Suprapubic skin (tissue), 4 donors: Measurements from ENCODE around the gene VSIG1. TPM values are rescaled to one million over a fixed set of nuclear protein-coding genes. Genes with fewer than 3 reads are reported as not detected.

Experiments
- DNase-seq, 2 donors: peaks; one replicate each; pipeline ENCODE4 v3.0.0-alpha.2; 2019; ENCODE audit warnings: low spot score in 2 of 2
- H3K27ac ChIP-seq: fragments of 200-600 bp; sonication (generic); one replicate; pipeline ENCODE4 v1.5.1; 2019
- H3K27me3 ChIP-seq: fragments of 200-600 bp; sonication (generic); one replicate; pipeline ENCODE4 v1.5.1; 2019
- H3K36me3 ChIP-seq: fragments of 200-600 bp; sonication (generic); one replicate; pipeline ENCODE4 v1.5.1; 2019
- H3K4me1 ChIP-seq: fragments of 200-600 bp; sonication (generic); one replicate; pipeline ENCODE4 v1.5.1; 2019
- H3K4me3 ChIP-seq: fragments of 200-600 bp; sonication (generic); one replicate; pipeline ENCODE4 v1.5.1; 2019; ENCODE audit warnings: mild to moderate bottlenecking
- H3K9me3 ChIP-seq: fragments of 200-600 bp; sonication (generic); one replicate; pipeline ENCODE4 v1.5.1; 2019
- EP300 ChIP-seq: sonication (generic); formaldehyde crosslinking; IDR thresholded peaks from one replicate; pipeline ENCODE4 v1.6.1; 2017; ENCODE audit warnings: antibody characterized with exemption
- POLR2A ChIP-seq, 2 donors: fragments of 450-650 bp; IDR thresholded peaks; one replicate each; pipeline ENCODE4 v1.6.1; 2017; ENCODE audit warnings: antibody characterized with exemption in 2 of 2, mild to moderate bottlenecking in 2 of 2, moderate library complexity in 2 of 2
- POLR2AphosphoS5 ChIP-seq, 3 donors: sonication (generic); formaldehyde crosslinking; IDR thresholded peaks; one replicate each; pipeline ENCODE4 v1.6.1; 2017; ENCODE audit warnings: antibody characterized with exemption in 3 of 3
- WGBS: methylation state at CpG from one replicate; pipeline ENCODE4 v1.1.5; 2018; 5-methylcytosine and 5-hydroxymethylcytosine counted together
- total RNA-seq, 4 donors: library from RNA; depleted of rRNA; stranded (reverse); fragments of >200 nt; gene quantifications; one replicate each; pipeline ENCODE4 v1.1.0, GENCODE V29; 2016
- TF ChIP-seq, protein P1 (sequence below), 2 donors: fragments of 200-600 bp in 1 of 2; fragments of 450-650 bp in 1 of 2; sonication (generic) in 1 of 2; IDR thresholded peaks; one replicate each; pipeline ENCODE4 v1.5.1; 2016 to 2019; ENCODE audit warnings: antibody characterized with exemption in 2 of 2, mild to moderate bottlenecking in 1 of 2, moderate library complexity in 1 of 2

The VSIG1 gene
- total RNA-seq, 4 donors from 2014 or later, result 0.34 to 0.55 TPM; not detected in 2

DNA sequence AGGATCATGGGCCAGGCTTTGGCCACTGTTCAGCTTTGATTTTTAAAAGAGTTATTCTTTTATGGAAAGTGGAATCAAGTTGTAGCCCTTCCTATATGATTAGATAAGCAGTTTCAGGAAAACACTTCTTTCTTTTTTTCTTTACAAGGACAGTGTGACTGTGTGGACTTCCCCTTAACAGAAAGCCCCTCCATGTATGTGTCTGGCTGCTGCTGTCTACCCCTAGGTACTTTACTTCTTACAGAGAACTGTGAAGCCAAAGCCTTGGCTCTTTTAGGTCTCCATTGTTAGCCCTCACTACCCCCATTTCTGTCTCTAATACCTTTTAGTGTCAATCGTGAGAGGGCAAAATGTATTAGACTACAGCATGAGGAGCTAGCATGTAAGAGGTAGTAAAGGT, 19.1 kb downstream of the VSIG1 start:
- DNase-seq, result no peak
- H3K36me3 ChIP-seq, result no peaks in the 10 kb centered on the region
- no peaks in the 10 kb centered on the region for H3K27me3 ChIP-seq
- H3K27ac ChIP-seq, result no peak overlapping the region
- H3K9me3 ChIP-seq, result no peaks in the 10 kb centered on the region
- TF ChIP-seq POLR2AphosphoS5 (IDR thresholded peaks at IDR 0.05), result no peak
- TF ChIP-seq EP300, result no peak
- TF ChIP-seq, protein P1, sequence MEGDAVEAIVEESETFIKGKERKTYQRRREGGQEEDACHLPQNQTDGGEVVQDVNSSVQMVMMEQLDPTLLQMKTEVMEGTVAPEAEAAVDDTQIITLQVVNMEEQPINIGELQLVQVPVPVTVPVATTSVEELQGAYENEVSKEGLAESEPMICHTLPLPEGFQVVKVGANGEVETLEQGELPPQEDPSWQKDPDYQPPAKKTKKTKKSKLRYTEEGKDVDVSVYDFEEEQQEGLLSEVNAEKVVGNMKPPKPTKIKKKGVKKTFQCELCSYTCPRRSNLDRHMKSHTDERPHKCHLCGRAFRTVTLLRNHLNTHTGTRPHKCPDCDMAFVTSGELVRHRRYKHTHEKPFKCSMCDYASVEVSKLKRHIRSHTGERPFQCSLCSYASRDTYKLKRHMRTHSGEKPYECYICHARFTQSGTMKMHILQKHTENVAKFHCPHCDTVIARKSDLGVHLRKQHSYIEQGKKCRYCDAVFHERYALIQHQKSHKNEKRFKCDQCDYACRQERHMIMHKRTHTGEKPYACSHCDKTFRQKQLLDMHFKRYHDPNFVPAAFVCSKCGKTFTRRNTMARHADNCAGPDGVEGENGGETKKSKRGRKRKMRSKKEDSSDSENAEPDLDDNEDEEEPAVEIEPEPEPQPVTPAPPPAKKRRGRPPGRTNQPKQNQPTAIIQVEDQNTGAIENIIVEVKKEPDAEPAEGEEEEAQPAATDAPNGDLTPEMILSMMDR (IDR thresholded peaks at IDR 0.05), result no peak
- TF ChIP-seq POLR2A (IDR thresholded peaks at IDR 0.05), result no peak
- 81% methylated on average over 1 of the region's 1 CpG for WGBS
- no peaks in the 10 kb centered on the region for H3K4me1 ChIP-seq
- H3K4me3 ChIP-seq, result no peak overlapping the region

GRCh38 chrX:108064613-108065012, 19.7 kb downstream of the VSIG1 start:
- Histone ChIP-seq H3K4me3 (no peak overlapping the region), H3K27me3 (no peaks in the 10 kb centered on the region), H3K27ac (no peak overlapping the region), H3K4me1 (no peaks in the 10 kb centered on the region), H3K36me3 (no peaks in the 10 kb centered on the region), H3K9me3 (no peaks in the 10 kb centered on the region)
- DNase-seq, result no peak
- 63% methylated on average over 2 of the region's 2 CpGs for WGBS
- TF ChIP-seq POLR2A (IDR thresholded peaks at IDR 0.05) (no peak), POLR2AphosphoS5 (IDR thresholded peaks at IDR 0.05) (no peak), EP300 (no peak)
- TF ChIP-seq, protein P1 (IDR thresholded peaks at IDR 0.05), result no peak

- no peak for DNase-seq
- Histone ChIP-seq H3K27me3 (no peaks in the 10 kb centered on the region), H3K4me1 (no peaks in the 10 kb centered on the region), H3K36me3 (no peaks in the 10 kb centered on the region), H3K4me3 (no peak overlapping the region), H3K27ac (no peak overlapping the region), H3K9me3 (no peaks in the 10 kb centered on the region)
- WGBS, result 42% methylated on average over 1 of the region's 1 CpG
- TF ChIP-seq EP300 (no peak), POLR2AphosphoS5 (IDR thresholded peaks at IDR 0.05) (no peak), POLR2A (IDR thresholded peaks at IDR 0.05) (no peak)
- TF ChIP-seq, protein P1 (IDR thresholded peaks at IDR 0.05), result no peak
Observed at GRCh38 chrX:108068121-108068520, 23.3 kb downstream of the VSIG1 start.

GRCh38 chrX:108070891-108071290, 26.0 kb downstream of the VSIG1 start:
- TF ChIP-seq POLR2AphosphoS5 (IDR thresholded peaks at IDR 0.05) (no peak), EP300 (no peak), POLR2A (IDR thresholded peaks at IDR 0.05) (no peak)
- TF ChIP-seq, protein P1 (IDR thresholded peaks at IDR 0.05), result no peak
- H3K36me3 ChIP-seq, result no peaks in the 10 kb centered on the region
- H3K9me3 ChIP-seq, result no peaks in the 10 kb centered on the region
- H3K27me3 ChIP-seq, result no peaks in the 10 kb centered on the region
- no peak for DNase-seq
- WGBS, result 40% methylated on average over 4 of the region's 4 CpGs
- no peaks in the 10 kb centered on the region for H3K4me1 ChIP-seq
- H3K27ac ChIP-seq, result no peak overlapping the region
- H3K4me3 ChIP-seq, result no peak overlapping the region

DNA sequence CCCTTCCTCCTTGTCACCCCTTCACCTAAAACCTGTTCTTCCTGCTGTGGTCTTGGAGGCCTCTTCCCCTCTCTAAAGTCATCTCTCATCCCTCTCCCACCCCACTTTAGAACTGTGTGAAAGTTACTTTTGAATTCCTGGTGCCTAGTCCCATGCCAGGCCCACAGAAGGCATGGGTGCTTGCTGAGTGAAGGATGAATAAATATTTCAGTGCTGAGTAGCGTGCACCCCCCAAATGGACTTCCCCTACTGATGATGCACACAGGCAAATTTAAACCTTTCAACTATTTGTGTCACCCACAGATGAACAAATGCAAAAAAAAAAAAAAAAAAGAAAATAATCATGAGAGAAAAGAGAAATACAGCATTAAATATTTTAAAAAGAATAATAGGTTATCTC, 26.7 kb downstream of the VSIG1 start:
- Histone ChIP-seq H3K27me3 (no peaks in the 10 kb centered on the region), H3K27ac (no peak overlapping the region), H3K36me3 (no peaks in the 10 kb centered on the region), H3K4me3 (no peak overlapping the region), H3K9me3 (no peaks in the 10 kb centered on the region), H3K4me1 (no peaks in the 10 kb centered on the region)
- no peak for TF ChIP-seq EP300
- TF ChIP-seq POLR2A (IDR thresholded peaks at IDR 0.05), result no peak
- no peak for TF ChIP-seq POLR2AphosphoS5 (IDR thresholded peaks at IDR 0.05)
- TF ChIP-seq, protein P1 (IDR thresholded peaks at IDR 0.05), result no peak
- DNase-seq, result no peak
- 59% methylated on average over 1 of the region's 1 CpG for WGBS
